Measurements from ENCODE around the gene TTC28. TPM values are rescaled to one million over a fixed set of nuclear protein-coding genes. Genes with fewer than 3 reads are reported as not detected.
"Not testable (repeated sequence)": the region's sequence is repeated elsewhere in the genome, so short reads cannot be mapped to it uniquely, and the experiment has no call there.

TTC28 gene
- total RNA-seq, 2 donors from 2014 or later: 94.2 to 170 TPM

- Histone ChIP-seq H3K4me1 (ENCODE audit: control insufficient read depth in 1 of 2, low read depth in 2 of 2) (no peaks in the 10 kb centered on the region), H3K27me3 (replicated peaks; ENCODE audit: insufficient read depth) (no peaks in the 10 kb centered on the region), H3K36me3 (no peaks in the 10 kb centered on the region), H3K9me3 (no peaks in the 10 kb centered on the region), H3K27ac (no peak overlapping the region), H3K4me3 (no peak overlapping the region)
- no peak for TF ChIP-seq CTCF (IDR thresholded peaks at IDR 0.05)
- ATAC-seq (ENCODE audit: insufficient number of reproducible peaks, low FRiP score, low read depth) (no peak), DNase-seq (ENCODE audit: low spot score) (no peak)
Measured at GRCh38 chr22:28544431-28544868, 135.2 kb downstream of the TTC28 start.

- Histone ChIP-seq H3K36me3 (no peaks in the 10 kb centered on the region), H3K27me3 (replicated peaks; ENCODE audit: insufficient read depth) (no peaks in the 10 kb centered on the region), H3K9me3 (no peaks in the 10 kb centered on the region), H3K27ac (no peak overlapping the region), H3K4me3 (no peak overlapping the region), H3K4me1 (ENCODE audit: control insufficient read depth in 1 of 2, low read depth in 2 of 2) (no peaks in the 10 kb centered on the region)
- TF ChIP-seq CTCF (IDR thresholded peaks at IDR 0.05): no peak
- DNase-seq (ENCODE audit: low spot score) (no peak), ATAC-seq (ENCODE audit: insufficient number of reproducible peaks, low FRiP score, low read depth) (no peak)
Measured at GRCh38 chr22:28542980-28543621, 136.5 kb downstream of the TTC28 start.

- no peak for DNase-seq (ENCODE audit: low spot score)
- no peaks in the 10 kb centered on the region for H3K9me3 ChIP-seq
- ATAC-seq (ENCODE audit: insufficient number of reproducible peaks, low FRiP score, low read depth): no peak
- H3K27ac ChIP-seq: no peak overlapping the region
- no peak for TF ChIP-seq CTCF (IDR thresholded peaks at IDR 0.05)
- no peak overlapping the region for H3K4me3 ChIP-seq
- H3K36me3 ChIP-seq: no peaks in the 10 kb centered on the region
- H3K4me1 ChIP-seq (ENCODE audit: control insufficient read depth in 1 of 2, low read depth in 2 of 2): no peaks in the 10 kb centered on the region
- H3K27me3 ChIP-seq (replicated peaks; ENCODE audit: insufficient read depth): no peaks in the 10 kb centered on the region
Measured at GRCh38 chr22:28541137-28541536, 138.5 kb downstream of the TTC28 start.

GRCh38 chr22:28538922-28539321 is 140.7 kb downstream of the TTC28 start:
- Histone ChIP-seq H3K4me3 (no peak overlapping the region), H3K27ac (no peak overlapping the region), H3K4me1 (ENCODE audit: control insufficient read depth in 1 of 2, low read depth in 2 of 2) (no peaks in the 10 kb centered on the region), H3K27me3 (replicated peaks; ENCODE audit: insufficient read depth) (no peaks in the 10 kb centered on the region), H3K36me3 (no peaks in the 10 kb centered on the region), H3K9me3 (no peaks in the 10 kb centered on the region)
- ATAC-seq (ENCODE audit: insufficient number of reproducible peaks, low FRiP score, low read depth) (no peak), DNase-seq (ENCODE audit: low spot score) (no peak)
- TF ChIP-seq CTCF (IDR thresholded peaks at IDR 0.05): no peak

GRCh38 chr22:28530565-28530964 is 149.1 kb downstream of the TTC28 start:
- peaks cover 11% of the 10 kb centered on the region for H3K9me3 ChIP-seq
- H3K27me3 ChIP-seq (replicated peaks; ENCODE audit: insufficient read depth); H3K27ac ChIP-seq; H3K36me3 ChIP-seq; H3K4me3 ChIP-seq; DNase-seq (ENCODE audit: low spot score); H3K4me1 ChIP-seq (ENCODE audit: control insufficient read depth in 1 of 2, low read depth in 2 of 2); ATAC-seq (ENCODE audit: insufficient number of reproducible peaks, low FRiP score, low read depth): not testable (repeated sequence)

GRCh38 chr22:28529144-28529543 is 150.5 kb downstream of the TTC28 start:
- H3K27ac ChIP-seq; H3K27me3 ChIP-seq (replicated peaks; ENCODE audit: insufficient read depth); ATAC-seq (ENCODE audit: insufficient number of reproducible peaks, low FRiP score, low read depth); DNase-seq (ENCODE audit: low spot score); H3K4me3 ChIP-seq; H3K36me3 ChIP-seq; H3K4me1 ChIP-seq (ENCODE audit: control insufficient read depth in 1 of 2, low read depth in 2 of 2): not testable (repeated sequence)
- H3K9me3 ChIP-seq: peaks cover 11% of the 10 kb centered on the region

All from thoracic aorta (tissue), 2 donors.